ENCODE results near the gene OR4D9. TPM values are rescaled to one million over a fixed set of nuclear protein-coding genes. Genes with fewer than 3 reads are reported as not detected.

The OR4D9 gene
- not detected in 2 replicates for polyA plus RNA-seq

DNA sequence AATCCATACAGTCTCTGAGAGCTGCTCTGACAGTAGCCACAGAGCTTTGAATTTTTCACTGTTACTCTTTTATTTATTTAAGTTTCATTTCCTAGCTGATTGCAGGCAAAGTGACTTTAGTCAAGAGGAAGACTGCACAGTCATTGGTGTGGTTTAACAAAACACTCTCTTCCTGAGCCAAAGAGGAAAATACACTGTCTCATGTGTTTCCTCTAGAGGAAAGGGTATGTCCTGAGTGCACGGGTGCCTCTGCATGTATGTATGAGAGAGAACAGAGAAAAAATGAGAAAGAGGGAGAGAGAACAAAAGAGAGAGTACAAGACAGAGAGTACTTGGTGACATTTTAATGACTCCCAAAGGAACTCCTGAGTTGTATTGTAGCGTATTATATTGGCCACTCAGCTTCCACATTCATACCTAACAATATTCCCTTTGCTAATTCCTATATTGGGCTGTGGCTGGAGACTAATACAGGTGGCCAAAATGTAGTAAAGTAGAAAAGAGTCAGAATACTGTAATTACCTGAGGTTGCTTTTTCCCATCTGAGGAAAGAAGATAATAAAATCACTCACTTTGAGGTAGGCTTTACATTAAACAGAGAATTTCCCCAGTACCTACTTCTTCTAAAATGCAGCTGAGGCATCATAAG lies at the start of gene OR4D9:
Gene OR4D9, plus strand, starts transcription at position 599 of the 649 bp plus-strand sequence. CDS start 3,374 bp downstream, outside the sequence.

DNA sequence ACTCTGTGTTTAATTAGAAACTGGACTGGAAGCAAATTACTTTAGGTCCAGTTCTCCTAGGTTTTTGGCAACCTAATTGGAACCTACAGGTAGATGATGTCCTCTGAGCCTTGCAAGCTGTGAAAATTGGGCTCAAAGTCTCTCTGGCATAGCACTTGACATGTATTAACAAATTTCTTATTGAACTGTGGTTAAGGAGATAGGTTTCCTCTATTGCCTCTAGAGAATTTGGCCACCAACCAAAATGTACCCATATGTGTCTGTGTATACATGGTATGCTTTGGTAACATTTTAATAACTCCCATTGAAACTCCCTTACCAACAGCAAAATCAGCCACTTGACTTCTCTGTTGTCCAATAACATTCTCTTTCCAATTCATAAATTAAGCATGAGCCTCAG lies 38.3 kb upstream of the OR4D9 start, which contains the start of gene OR4D10:
Gene OR4D10, plus strand, starts transcription at position 301 of the 400 bp plus-strand sequence. CDS start 4,115 bp downstream, outside the sequence.

DNA sequence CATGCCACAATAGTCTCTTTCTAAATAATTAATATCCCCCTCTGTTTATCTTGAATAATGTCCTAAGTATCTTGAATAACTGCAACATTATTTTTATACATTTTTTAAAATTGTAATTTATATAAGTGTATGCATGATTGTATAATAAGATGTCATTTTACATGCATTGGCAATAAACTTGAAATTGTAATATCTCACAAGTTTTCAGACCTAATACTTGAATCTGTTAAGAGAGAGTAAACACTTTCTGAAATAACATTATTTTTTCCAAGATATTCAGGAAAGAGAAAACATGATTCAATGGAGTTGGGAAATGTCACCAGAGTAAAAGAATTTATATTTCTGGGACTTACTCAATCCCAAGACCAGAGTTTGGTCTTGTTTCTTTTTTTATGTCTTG lies 8.1 kb upstream of the OR4D9 start, which contains the start of gene OR4D11:
Gene OR4D11, plus strand, starts transcription at position 301 of the 400 bp plus-strand sequence. Its CDS starts 0 bp downstream, at position 301.

Other genes starting within 250 kb of the OR4D9 start
- gene OR5AN1, start 152.6 kb upstream of the OR4D9 start, polyA plus RNA-seq: not detected in 2 replicates
- not detected in 2 replicates for gene OR5A2, start 85.1 kb upstream of the OR4D9 start, polyA plus RNA-seq
- not detected in 2 replicates for gene OR5A1, start 75.1 kb upstream of the OR4D9 start, polyA plus RNA-seq
- not detected in 2 replicates for gene OR4D6, start 54.6 kb upstream of the OR4D9 start, polyA plus RNA-seq
- gene OR4D10, start 38.2 kb upstream of the OR4D9 start, polyA plus RNA-seq: not detected in 2 replicates
- gene OR4D11, start 8.0 kb upstream of the OR4D9 start, polyA plus RNA-seq: not detected in 2 replicates
- 12.5 and 14.9 TPM in 2 replicates for gene OSBP, start 104.2 kb downstream of the OR4D9 start, polyA plus RNA-seq
- 1.9 and 4.1 TPM in 2 replicates for gene PATL1, start 157.5 kb downstream of the OR4D9 start, polyA plus RNA-seq
- gene OR10V1, start 202.3 kb downstream of the OR4D9 start, polyA plus RNA-seq: not detected in 2 replicates
- 2.2 and 4.2 TPM in 2 replicates for gene STX3, start 243.8 kb downstream of the OR4D9 start, polyA plus RNA-seq